Measurements from ENCODE around the gene BEND5.

BEND5 gene

DNA sequence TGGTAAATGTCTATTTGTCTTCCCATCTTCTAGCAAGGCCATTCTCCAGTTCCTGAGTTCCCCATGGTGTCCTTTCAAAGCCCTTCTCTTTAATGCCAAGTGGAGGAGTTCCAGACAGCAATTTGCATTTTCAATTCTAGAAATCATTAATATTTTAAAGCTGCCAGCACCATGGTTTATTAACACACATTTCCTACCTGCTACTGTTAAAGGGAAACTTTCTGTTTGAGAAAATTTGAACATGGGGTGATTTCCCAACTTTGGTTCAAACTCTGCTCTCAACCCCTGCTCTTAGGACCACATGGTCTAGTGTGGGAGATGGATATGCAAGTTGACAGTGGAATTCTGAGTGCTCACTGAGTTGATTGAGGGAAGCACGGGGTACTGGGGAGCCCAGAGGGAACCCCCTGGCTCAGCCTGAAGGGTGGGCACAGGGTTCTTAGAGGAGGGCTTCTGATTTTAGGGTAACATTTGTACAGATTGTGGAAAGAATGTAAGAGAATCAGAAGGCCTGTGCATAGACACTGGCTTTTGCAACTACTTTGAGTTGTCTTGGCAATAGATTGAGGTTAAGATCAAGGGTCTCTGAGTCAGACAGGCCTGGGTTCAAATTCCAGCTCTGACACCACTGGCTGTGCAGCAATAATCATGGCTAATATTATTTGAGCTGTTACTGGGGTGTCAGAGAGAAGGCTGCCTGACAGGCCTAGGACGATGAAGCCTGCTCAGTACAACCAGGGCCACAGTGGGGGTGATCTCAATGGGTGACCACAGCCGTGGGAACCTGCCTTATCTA, 97.8 kb downstream of the BEND5 start:
- DNase-seq, result no peak
